SH-SY5Y (cell line): ENCODE data around the gene MX1.

Experiments
- GATA2 ChIP-seq: IDR thresholded peaks from 2 replicates; pipeline ENCODE4 v1.6.1; 2011; ENCODE audit warnings: mild to moderate bottlenecking, low read depth, low read length
- GATA3 ChIP-seq: IDR thresholded peaks from 2 replicates; pipeline ENCODE4 v1.6.1; 2011; ENCODE audit warnings: low read depth, mild to moderate bottlenecking, low read length, moderate library complexity

- TF ChIP-seq GATA2 (no peak), GATA3 (no peak)
These were observed 12.5 kb downstream of the MX1 start for GRCh38 chr21:41438425-41439113.
